Stimulated activated CD4-positive, alpha-beta T cell treated with anti-CD3 and anti-CD28 coated beads, Interleukin-15, amount 100 ng/mL, for 1 hour (primary cell): Measurements from ENCODE around the gene PAN2.
A peak's percentile ranks its signal among the peaks of the same experiment; 100 is the strongest.
"Not testable (repeated sequence)": the region's sequence is repeated elsewhere in the genome, so short reads cannot be mapped to it uniquely, and the experiment has no call there.

Source experiments
- DNase-seq, 2 donors: peaks; one replicate each; pipeline ENCODE4 v3.0.0-alpha.2; 2020; ENCODE audit warnings: low read depth in 1 of 2, low spot score in 1 of 2

PAN2 gene

GRCh38 chr12:56311003-56311402, 22.8 kb downstream of the PAN2 start:
- DNase-seq, result no peak

- DNase-seq, result no peak
Measured at GRCh38 chr12:56308714-56309113, 25.1 kb downstream of the PAN2 start.

GRCh38 chr12:56307221-56307965, 26.4 kb downstream of the PAN2 start:
- DNase-seq, result no peak

GRCh38 chr12:56304872-56305590, 28.8 kb downstream of the PAN2 start:
- DNase-seq, result no peak

- DNase-seq, result no peak
Measured at GRCh38 chr12:56304276-56304675, 29.5 kb downstream of the PAN2 start.

- no peak for DNase-seq
Measured at GRCh38 chr12:56300644-56301464, 32.9 kb downstream of the PAN2 start.

GRCh38 chr12:56299853-56300643, 33.8 kb downstream of the PAN2 start, which contains the start of gene CS:
CS (minus strand) TSS chr12:56300330; CDS start chr12:56300201, 129 bp downstream.
- peak; percentile 94 to 97 for DNase-seq

- DNase-seq, result no peak
Measured at GRCh38 chr12:56299308-56299852, 34.4 kb downstream of the PAN2 start.

- DNase-seq, result no peak
Measured at GRCh38 chr12:56298828-56299227, 35.0 kb downstream of the PAN2 start.

- no peak for DNase-seq
Measured at GRCh38 chr12:56297400-56297799, 36.4 kb downstream of the PAN2 start.

GRCh38 chr12:56296295-56296694, 37.5 kb downstream of the PAN2 start:
- DNase-seq, result no peak

GRCh38 chr12:56293795-56294194, 40.0 kb downstream of the PAN2 start:
- no peak for DNase-seq

- no peak for DNase-seq
Measured at GRCh38 chr12:56288705-56289387, 45.0 kb downstream of the PAN2 start.

- no peak for DNase-seq
Measured at GRCh38 chr12:56286044-56286830, 47.6 kb downstream of the PAN2 start.

- not testable (repeated sequence) for DNase-seq
Measured at GRCh38 chr12:56284263-56284662, 49.5 kb downstream of the PAN2 start.

- no peak for DNase-seq
Measured at GRCh38 chr12:56282579-56282978, 51.2 kb downstream of the PAN2 start.

- DNase-seq, result no peak
Measured at GRCh38 chr12:56282030-56282429, 51.8 kb downstream of the PAN2 start.

- no peak for DNase-seq
Measured at GRCh38 chr12:56280849-56281248, 53.0 kb downstream of the PAN2 start.

- DNase-seq, result no peak
Measured at GRCh38 chr12:56278905-56279304, 54.9 kb downstream of the PAN2 start.
